HFFc6 (cell line): ENCODE data around the gene FRMPD4. TPM values are rescaled to one million over a fixed set of nuclear protein-coding genes. Genes with fewer than 3 reads are reported as not detected.

Experiments used
- DNase-seq: peaks from one replicate; pipeline ENCODE4 v3.0.0-alpha.2; 2018
- H3K27ac Mint-ChIP-seq: 2 replicates; pipeline ENCODE4 v1.8.0; 2020; ENCODE audit warnings: mild to moderate bottlenecking, mixed read lengths
- H3K27me3 Mint-ChIP-seq: 2 replicates; pipeline ENCODE4 v1.8.0; 2021; ENCODE audit warnings: mild to moderate bottlenecking, moderate library complexity, mixed read lengths; ENCODE audit not compliant: insufficient read depth
- H3K36me3 Mint-ChIP-seq: 2 replicates; pipeline ENCODE4 v1.8.0; 2021; ENCODE audit warnings: low read depth, mixed read lengths
- H3K4me1 Mint-ChIP-seq: 2 replicates; pipeline ENCODE4 v1.8.0; 2020; ENCODE audit warnings: low read depth, mixed read lengths
- H3K4me3 Mint-ChIP-seq: 2 replicates; pipeline ENCODE4 v1.8.0; 2020; ENCODE audit warnings: mild to moderate bottlenecking, moderate library complexity, mixed read lengths
- H3K9me3 Mint-ChIP-seq: 2 replicates; pipeline ENCODE4 v1.8.0; 2020; ENCODE audit warnings: mild to moderate bottlenecking, mixed read lengths
- total RNA-seq, 6 experiments: library from RNA; stranded (reverse); fragmentation: NEBNext Ultra II Directional; extraction: Animal tissue kit (Norgen Biotek cat#: 25700); gene quantifications; 2 replicates in 1 of 6; 3 replicates in 5 of 6; pipeline ENCODE4 v1.2.3, GENCODE V29; 2021
- TF ChIP-seq, protein P1 (sequence below): fragments of 200-600 bp; sonication (generic); IDR thresholded peaks from 2 replicates; pipeline ENCODE4 v1.5.0; 2021; ENCODE audit warnings: antibody characterized with exemption, mild to moderate bottlenecking

The FRMPD4 gene
- total RNA-seq, 6 experiments from 2014 or later: 0.09 to 0.55 (median 0.47) TPM

DNA sequence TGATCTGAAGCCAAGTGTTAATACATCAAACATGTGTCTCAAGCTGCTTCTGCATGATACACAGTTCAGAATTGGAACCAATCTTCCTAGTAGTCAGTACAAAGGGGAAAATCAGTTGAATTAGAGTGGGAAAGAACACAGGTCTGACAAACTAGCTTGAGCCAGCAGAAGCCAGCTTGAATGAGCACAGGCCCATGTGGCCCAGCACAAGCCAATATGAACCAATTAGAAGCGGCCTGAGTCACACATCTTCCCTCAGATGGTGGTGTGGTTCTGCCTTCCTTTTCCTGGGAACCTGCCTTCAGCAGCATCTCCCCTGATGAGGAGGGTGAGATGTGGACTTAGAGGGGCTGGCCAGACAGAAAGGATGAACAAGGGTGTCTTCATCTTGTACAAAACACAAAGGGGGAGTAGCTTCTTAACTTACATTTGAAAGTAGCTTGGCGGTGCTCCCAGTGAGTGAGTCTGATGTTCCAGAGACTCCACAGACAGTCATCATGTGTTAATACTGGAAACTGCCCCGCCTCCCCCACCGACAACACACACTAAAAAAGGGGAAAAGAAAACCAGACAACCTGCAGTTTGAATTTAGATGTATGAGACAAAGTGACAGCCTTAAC, 72.0 kb downstream of the FRMPD4 start:
- Mint-ChIP-seq H3K27me3 (no peaks in the 10 kb centered on the region), H3K4me3 (peak overlapping the region; percentile 85), H3K36me3 (peaks cover 3% of the 10 kb centered on the region; the same call in 1 of the 2 replicates), H3K9me3 (no peaks in the 10 kb centered on the region), H3K27ac (peak overlapping the region; percentile 99), H3K4me1 (peaks cover 33% of the 10 kb centered on the region)
- peak; percentile 63 for DNase-seq
- TF ChIP-seq, protein P1, sequence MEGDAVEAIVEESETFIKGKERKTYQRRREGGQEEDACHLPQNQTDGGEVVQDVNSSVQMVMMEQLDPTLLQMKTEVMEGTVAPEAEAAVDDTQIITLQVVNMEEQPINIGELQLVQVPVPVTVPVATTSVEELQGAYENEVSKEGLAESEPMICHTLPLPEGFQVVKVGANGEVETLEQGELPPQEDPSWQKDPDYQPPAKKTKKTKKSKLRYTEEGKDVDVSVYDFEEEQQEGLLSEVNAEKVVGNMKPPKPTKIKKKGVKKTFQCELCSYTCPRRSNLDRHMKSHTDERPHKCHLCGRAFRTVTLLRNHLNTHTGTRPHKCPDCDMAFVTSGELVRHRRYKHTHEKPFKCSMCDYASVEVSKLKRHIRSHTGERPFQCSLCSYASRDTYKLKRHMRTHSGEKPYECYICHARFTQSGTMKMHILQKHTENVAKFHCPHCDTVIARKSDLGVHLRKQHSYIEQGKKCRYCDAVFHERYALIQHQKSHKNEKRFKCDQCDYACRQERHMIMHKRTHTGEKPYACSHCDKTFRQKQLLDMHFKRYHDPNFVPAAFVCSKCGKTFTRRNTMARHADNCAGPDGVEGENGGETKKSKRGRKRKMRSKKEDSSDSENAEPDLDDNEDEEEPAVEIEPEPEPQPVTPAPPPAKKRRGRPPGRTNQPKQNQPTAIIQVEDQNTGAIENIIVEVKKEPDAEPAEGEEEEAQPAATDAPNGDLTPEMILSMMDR: no peak

DNA sequence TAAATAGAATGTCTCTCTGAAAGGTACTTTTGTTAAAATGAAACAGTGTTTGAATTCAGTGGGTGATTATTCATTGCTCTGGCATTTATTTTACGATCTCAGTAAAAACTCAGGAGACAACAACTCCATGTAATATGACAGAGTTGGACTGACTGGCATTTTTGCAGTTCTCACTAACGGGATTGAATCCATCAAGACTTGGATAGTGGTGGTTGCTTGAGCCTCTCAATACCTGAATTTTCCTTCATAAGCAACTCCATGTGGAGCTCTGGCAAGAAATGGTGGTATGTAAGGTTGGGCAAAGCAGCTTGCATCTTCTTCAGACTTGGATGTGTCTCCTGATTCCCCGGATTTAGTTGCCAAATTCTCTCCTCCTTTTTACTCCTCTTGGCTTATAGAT, 72.7 kb downstream of the FRMPD4 start:
- peak; percentile 45 for DNase-seq
- Mint-ChIP-seq H3K4me3 (peak overlapping the region; percentile 85), H3K36me3 (peaks cover 5% of the 10 kb centered on the region; the same call in 1 of the 2 replicates), H3K27me3 (no peaks in the 10 kb centered on the region), H3K9me3 (no peaks in the 10 kb centered on the region), H3K27ac (peak overlapping the region; percentile 99), H3K4me1 (peaks cover 33% of the 10 kb centered on the region)
- TF ChIP-seq, protein P1: no peak

GRCh38 chrX:12223650-12224049, 85.4 kb downstream of the FRMPD4 start:
- no peak overlapping the region for H3K4me3 Mint-ChIP-seq
- H3K36me3 Mint-ChIP-seq: peaks cover 12% of the 10 kb centered on the region; the same call in 1 of the 2 replicates
- TF ChIP-seq, protein P1: no peak
- peaks cover 20% of the 10 kb centered on the region for H3K4me1 Mint-ChIP-seq
- peaks cover 4% of the 10 kb centered on the region for H3K9me3 Mint-ChIP-seq
- no peaks in the 10 kb centered on the region for H3K27me3 Mint-ChIP-seq
- peak; percentile 70 for DNase-seq
- H3K27ac Mint-ChIP-seq: peak overlapping the region; percentile 29; the same call in 1 of the 2 replicates

GRCh38 chrX:12225107-12225506, 86.8 kb downstream of the FRMPD4 start:
- DNase-seq: no peak
- Mint-ChIP-seq H3K4me1 (peaks cover 20% of the 10 kb centered on the region), H3K27me3 (peaks cover 3% of the 10 kb centered on the region; the same call in 1 of the 2 replicates), H3K27ac (no peak overlapping the region), H3K9me3 (peaks cover 4% of the 10 kb centered on the region), H3K4me3 (no peak overlapping the region), H3K36me3 (peaks cover 12% of the 10 kb centered on the region; the same call in 1 of the 2 replicates)
- TF ChIP-seq, protein P1: no peak

DNA sequence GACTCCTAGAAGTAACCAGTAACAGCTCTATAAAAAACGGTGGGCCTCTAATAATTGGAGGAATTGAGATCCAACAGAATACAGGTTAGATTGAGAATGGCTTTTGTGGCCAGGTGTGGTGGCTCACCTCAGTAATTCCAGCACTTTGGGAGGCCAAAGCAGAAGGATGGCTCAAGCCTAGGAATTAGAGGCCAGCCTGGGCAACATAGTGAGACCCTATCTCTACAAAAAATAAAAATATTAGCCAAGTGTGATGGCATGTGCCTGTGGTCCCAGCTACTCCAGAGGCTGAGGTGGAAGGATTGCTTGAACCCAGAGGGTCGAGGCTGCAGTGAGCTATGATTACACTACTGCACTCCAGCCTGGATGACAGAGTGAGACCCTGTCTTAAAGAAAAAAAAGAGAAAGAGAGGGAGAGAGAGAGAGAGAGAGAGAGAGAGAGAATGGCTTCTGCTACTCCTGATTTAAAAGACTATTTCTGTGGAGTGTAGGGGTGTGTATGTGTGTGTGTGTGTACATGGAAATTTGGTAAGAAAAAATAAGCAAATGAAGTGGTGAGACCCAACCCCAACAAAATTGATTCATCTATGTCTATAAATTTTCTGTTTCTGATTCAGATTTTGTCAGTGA, 89.3 kb downstream of the FRMPD4 start:
- H3K27me3 Mint-ChIP-seq: peaks cover 3% of the 10 kb centered on the region; the same call in 1 of the 2 replicates
- 0 out of 2 replicates have a peak, but pooled peaks cover 6% of the 10 kb centered on the region for H3K36me3 Mint-ChIP-seq
- no peak overlapping the region for H3K4me3 Mint-ChIP-seq
- TF ChIP-seq, protein P1: no peak
- peaks cover 4% of the 10 kb centered on the region; the same call in 1 of the 2 replicates for H3K9me3 Mint-ChIP-seq
- H3K4me1 Mint-ChIP-seq: peaks cover 20% of the 10 kb centered on the region
- no peak for DNase-seq
- H3K27ac Mint-ChIP-seq: no peak overlapping the region
